Osteocyte (in vitro differentiated cells): ENCODE data around the gene SPTLC3. TPM values are rescaled to one million over a fixed set of nuclear protein-coding genes. Genes with fewer than 3 reads are reported as not detected.

Experiments
- DNase-seq: peaks from one replicate; pipeline ENCODE4 v3.0.0; 2021; ENCODE audit warnings: mixed read lengths; ENCODE audit not compliant: unreplicated experiment; ENCODE audit errors: extremely low spot score
- H3K27ac Mint-ChIP-seq: one replicate; pipeline ENCODE4 v1.8.0; 2021; ENCODE audit warnings: mild to moderate bottlenecking, mixed read lengths; ENCODE audit not compliant: unreplicated experiment
- H3K27me3 Mint-ChIP-seq: one replicate; pipeline ENCODE4 v1.8.0; 2021; ENCODE audit warnings: mixed read lengths; ENCODE audit not compliant: unreplicated experiment
- H3K36me3 Mint-ChIP-seq: one replicate; pipeline ENCODE4 v1.8.0; 2021; ENCODE audit warnings: mixed read lengths; ENCODE audit not compliant: unreplicated experiment
- H3K4me1 Mint-ChIP-seq: one replicate; pipeline ENCODE4 v1.8.0; 2021; ENCODE audit warnings: mixed read lengths; ENCODE audit not compliant: unreplicated experiment
- H3K4me3 Mint-ChIP-seq: one replicate; pipeline ENCODE4 v1.8.0; 2021; ENCODE audit warnings: mild to moderate bottlenecking, moderate library complexity, mixed read lengths; ENCODE audit not compliant: unreplicated experiment
- H3K9me3 Mint-ChIP-seq: one replicate; pipeline ENCODE4 v1.8.0; 2021; ENCODE audit warnings: mixed read lengths; ENCODE audit not compliant: unreplicated experiment
- CTCF ChIP-seq: fragments of 200-600 bp; sonication (generic); IDR thresholded peaks from 2 replicates; pipeline ENCODE4 v1.5.0; 2021; ENCODE audit warnings: antibody characterized with exemption, mild to moderate bottlenecking, moderate library complexity
- total RNA-seq: library from RNA; stranded (reverse); gene quantifications from 2 replicates; pipeline ENCODE4 v1.2.1, GENCODE V29; 2021

Gene SPTLC3
- total RNA-seq, 1 donor from 2014 or later: 5.0 TPM

DNA sequence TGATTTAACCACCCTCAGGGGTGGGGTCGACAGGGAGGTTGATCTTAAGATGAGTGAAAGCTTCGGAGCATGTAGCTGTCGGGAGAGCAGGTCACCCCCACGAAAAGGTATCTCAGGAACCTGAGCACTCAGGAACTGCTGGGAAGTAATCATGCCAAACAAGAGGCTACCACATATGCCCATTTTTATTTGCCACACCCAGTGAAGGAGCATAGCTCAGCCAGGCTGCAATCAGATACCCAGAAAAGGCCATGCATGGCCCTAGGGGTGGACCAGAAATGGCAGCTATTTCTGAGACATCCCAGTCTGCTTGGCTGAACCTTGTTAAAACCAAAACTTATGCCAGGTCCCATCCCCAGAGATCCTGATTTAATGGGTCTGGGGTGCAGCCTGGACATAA, 139.6 kb downstream of the SPTLC3 start:
- peak overlapping the region; percentile 3 for H3K4me3 Mint-ChIP-seq
- H3K36me3 Mint-ChIP-seq: peaks cover 4% of the 10 kb centered on the region

GRCh38 chr20:13148961-13149360, 140.2 kb downstream of the SPTLC3 start:
- peaks cover 32% of the 10 kb centered on the region for H3K4me1 Mint-ChIP-seq
- H3K4me3 Mint-ChIP-seq: no peak overlapping the region
- DNase-seq: no peak
- H3K9me3 Mint-ChIP-seq: peaks cover 8% of the 10 kb centered on the region
- H3K27me3 Mint-ChIP-seq: peaks cover 18% of the 10 kb centered on the region
- no peak for TF ChIP-seq CTCF
- H3K27ac Mint-ChIP-seq: no peak overlapping the region
- peaks cover 4% of the 10 kb centered on the region for H3K36me3 Mint-ChIP-seq

More for the DNA sequence above, 139.6 kb downstream of the SPTLC3 start:
- DNase-seq: no peak
- TF ChIP-seq CTCF: no peak
- H3K27ac Mint-ChIP-seq: peak overlapping the region; percentile 44
- H3K9me3 Mint-ChIP-seq: peaks cover 8% of the 10 kb centered on the region
- H3K27me3 Mint-ChIP-seq: peaks cover 14% of the 10 kb centered on the region
- peaks cover 32% of the 10 kb centered on the region for H3K4me1 Mint-ChIP-seq

DNA sequence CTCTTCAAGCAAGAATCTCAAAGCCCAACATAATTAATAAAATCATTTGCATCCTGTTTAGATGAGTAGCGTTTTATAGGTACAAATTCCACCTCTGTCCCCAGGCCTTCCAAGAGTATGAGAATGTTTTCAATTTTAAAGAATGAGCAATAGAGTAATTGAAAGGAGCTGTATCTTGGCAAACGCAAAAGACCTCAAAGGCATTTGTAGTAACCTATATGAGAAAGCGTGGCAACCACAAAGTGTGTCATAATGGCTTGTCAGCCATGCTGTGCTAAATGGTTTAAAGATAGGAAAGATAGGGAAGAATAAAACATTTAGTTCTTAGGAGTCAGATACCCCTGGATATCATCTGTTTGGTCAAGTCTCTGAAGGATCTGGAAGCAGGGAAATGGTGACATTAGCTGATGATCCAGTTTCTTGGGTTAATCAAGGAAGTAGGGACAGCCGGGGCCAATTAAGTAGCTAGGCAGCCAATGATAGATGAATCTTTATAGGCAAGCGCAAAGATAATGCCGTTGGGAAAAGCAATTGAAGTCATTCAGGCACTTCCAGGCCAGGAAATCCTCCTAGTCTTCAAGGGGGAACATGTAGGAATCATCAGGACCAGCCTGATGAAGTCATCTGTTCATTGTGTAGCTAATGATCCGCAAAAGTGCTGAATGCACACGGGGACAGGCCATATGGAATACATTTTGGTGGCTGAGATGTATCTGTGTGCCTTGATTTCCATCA, 140.8 kb downstream of the SPTLC3 start:
- DNase-seq: no peak
- TF ChIP-seq CTCF: no peak
- no peak overlapping the region for H3K27ac Mint-ChIP-seq
- H3K27me3 Mint-ChIP-seq: peaks cover 18% of the 10 kb centered on the region
- peaks cover 4% of the 10 kb centered on the region for H3K36me3 Mint-ChIP-seq
- no peak overlapping the region for H3K4me3 Mint-ChIP-seq
- H3K4me1 Mint-ChIP-seq: peaks cover 32% of the 10 kb centered on the region
- H3K9me3 Mint-ChIP-seq: peaks cover 8% of the 10 kb centered on the region

- no peak for DNase-seq
- peaks cover 24% of the 10 kb centered on the region for H3K27me3 Mint-ChIP-seq
- H3K4me1 Mint-ChIP-seq: no peaks in the 10 kb centered on the region
- H3K36me3 Mint-ChIP-seq: no peaks in the 10 kb centered on the region
- no peak overlapping the region for H3K4me3 Mint-ChIP-seq
- no peak for TF ChIP-seq CTCF
- H3K27ac Mint-ChIP-seq: no peak overlapping the region
- no peaks in the 10 kb centered on the region for H3K9me3 Mint-ChIP-seq
Measured at GRCh38 chr20:13158369-13158768, 149.6 kb downstream of the SPTLC3 start.

DNA sequence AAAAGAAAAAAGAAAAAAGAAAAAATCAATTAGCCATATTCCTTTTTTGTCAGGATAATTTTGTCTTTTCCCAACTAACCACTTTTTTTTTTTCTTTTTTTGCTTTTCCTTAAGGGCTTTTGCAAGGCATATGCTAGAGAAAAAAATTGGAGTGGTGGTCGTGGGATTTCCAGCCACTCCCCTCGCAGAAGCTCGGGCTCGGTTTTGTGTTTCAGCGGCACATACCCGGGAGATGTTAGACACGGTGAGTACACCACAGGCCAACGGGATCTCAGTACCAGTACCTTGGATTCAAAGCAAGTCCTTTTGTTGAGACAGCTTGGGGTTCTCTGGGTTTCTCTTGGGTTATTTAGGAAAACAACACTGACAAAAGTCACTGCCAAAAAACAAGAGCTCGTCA, 151.1 kb downstream of the SPTLC3 start:
- DNase-seq: no peak
- Mint-ChIP-seq H3K4me1 (no peaks in the 10 kb centered on the region), H3K9me3 (no peaks in the 10 kb centered on the region), H3K36me3 (no peaks in the 10 kb centered on the region), H3K4me3 (no peak overlapping the region), H3K27ac (no peak overlapping the region), H3K27me3 (peaks cover 22% of the 10 kb centered on the region)
- no peak for TF ChIP-seq CTCF
